DMS53 treated with DMSO at 0.1 percent for 48 hours (cell line): ENCODE measurements around the gene PCNT.
"Not testable (repeated sequence)": the region's sequence is repeated elsewhere in the genome, so short reads cannot be mapped to it uniquely, and the experiment has no call there.

Experiments
- DNase-seq: peaks from one replicate; lab custom pipeline; 2025; ENCODE audit not compliant: unreplicated experiment; lab: John Stamatoyannopoulos, UW

PCNT gene

DNA sequence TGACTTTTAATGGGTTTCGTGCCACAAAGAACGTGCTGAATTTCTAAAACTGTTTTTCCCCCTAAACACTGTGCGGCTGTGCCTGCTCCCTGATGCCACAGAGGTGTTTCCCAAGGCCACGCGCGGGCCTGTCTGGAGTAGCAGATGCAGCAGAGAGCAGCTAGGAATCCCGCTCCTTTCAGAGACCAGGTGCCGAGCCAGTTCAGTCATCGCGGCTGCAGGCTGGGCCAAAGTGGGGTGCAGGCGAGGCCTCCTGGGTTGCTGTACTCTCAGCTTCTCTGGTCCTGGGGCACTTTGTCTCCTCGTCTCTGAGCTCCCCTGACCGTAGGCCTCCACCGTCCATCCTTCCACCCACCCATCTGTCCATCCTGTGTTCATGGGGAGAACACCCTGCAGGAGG lies 117.4 kb downstream of the PCNT start:
- no peak for DNase-seq

DNA sequence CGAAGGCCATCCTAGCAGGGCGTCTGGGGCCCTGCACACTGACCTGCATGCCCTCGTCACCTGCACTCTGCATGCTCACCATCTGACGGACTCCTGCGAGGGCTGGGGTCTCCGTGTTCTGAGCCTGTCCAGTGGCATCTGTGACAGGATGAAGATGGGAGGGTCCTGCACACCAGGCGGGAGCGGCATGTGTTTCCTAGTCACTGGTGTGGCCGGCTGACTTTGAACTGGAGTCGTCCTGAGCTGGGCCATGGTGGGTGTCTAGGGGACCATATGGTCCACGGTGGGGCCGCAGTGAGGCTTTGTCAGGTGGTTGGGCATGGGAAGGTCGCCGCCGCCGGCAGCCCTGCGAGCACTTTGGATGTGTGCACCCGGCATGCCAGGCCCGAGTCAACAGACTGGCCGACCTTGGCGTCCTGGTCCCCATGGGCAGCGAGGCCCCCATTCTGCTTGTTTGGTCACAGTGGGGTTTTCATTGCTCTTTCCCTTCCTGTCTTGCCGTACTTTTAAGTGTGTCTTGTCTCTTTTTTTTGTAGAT lies 118.1 kb downstream of the PCNT start:
- DNase-seq = no peak

DNA sequence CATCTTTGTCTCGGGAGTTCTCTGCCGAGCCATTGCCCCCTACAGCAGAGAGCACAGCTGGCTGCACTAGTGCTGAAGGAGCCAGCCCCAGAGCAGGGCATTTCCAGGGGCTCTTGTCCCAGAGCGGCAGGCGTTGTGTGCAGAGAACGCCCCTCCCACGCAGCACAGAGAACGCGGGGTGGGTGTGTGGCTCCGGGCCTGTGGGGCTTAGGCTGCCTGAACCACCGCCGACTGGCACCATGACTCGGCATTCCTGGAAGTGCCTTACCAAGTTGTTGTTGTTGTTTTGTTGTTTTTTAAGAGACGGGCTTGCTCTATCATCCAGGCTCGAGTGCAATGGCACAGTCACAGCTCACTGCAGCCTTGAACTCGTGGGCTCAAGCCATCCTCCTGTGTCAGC lies 119.0 kb downstream of the PCNT start:
- DNase-seq = no peak

DNA sequence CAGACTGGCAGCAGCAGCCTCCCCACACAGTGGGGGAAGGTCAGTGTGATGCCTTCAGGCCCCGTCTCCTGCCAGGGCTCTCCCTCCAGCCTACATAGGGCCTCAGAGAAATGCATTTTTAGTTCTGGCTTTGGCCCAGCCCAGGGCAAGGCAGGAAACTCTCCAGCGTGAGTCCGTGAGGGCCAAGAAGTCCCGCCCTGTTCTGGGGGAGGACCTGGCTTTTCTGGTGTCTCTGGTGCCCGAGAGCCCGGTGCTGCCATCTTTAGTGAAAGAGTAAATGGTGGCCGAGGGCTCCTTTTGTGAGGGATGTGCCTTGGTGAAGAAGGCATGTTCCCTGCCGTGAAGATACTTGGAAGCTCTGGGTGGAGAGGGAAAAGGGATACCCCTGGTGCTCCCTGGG lies 120.0 kb downstream of the PCNT start:
- DNase-seq = no peak

DNA sequence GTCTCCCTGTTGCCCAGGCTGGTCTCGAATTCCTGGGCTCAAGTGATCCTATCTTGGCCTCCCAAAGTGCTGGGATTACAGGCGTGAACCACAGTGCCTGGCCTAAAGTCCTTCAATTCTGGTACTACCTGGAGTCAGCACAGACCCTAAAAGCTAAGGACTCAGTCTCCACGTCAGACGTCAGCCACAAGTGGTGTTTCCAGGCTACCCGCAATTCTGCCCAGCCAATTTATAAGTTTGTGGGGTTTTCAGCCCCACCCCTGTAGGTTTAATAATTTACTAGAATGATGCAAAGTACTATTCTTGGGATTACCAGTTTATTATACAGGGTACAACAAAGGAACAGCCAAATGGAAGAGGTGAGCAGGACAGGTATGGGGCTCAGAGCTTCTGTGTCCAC lies 124.2 kb downstream of the PCNT start:
- DNase-seq = no peak

DNA sequence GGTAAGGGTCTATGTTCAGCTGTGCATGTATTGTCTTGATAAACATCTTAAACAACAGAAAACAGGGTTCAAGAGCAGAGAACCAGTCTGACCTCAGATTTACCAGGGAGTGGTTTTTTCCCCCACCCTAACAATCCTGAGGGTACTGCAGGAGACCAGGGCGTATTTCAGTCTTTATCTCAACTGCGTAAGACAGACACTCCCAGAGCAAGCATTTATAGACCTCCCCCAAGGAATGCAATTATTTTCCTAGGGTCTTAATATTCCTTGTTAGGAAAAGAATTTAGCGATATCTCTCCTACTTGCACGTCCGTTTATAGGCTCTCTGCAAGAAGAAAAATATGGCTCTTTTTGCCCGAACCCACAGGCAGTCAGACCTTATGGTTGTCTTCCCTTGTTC lies 124.9 kb downstream of the PCNT start:
- not testable (repeated sequence) for DNase-seq

DNA sequence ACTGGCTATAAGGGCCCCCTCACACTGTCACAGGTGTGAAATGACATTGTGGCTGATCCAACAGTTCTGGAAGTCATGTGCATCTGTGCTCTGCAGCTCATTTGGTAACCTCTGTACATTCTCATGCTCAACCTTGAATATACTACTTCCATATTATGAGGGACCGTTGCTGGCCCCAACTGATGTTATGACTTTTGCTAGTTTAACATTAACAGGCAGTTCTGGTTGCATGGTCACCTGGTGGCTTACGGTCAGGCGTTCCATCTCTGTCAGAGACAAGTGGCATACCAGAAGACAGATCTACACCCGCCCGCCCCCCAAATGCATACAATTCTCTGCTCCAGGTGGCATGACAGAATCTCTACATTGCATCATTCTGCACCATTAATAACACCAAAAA lies 128.8 kb downstream of the PCNT start:
- no peak for DNase-seq

DNA sequence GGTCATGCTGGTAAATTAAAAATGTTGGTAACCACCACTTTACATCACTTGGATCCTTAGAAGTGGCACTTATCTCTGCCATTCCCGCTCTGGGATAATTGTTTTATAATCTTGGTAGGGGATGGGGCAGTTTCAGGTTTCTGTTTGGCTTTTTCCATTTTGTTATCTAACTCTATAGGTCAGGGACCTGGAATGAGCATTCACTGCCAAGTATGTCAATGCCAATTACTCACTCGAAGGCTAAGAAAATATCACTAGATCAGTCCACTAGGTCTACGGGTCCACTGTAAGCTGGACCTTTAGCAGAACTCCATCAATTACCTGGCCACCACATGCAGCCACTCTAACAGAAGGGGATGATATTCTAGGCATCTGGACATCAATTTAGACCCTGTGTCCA lies 130.2 kb downstream of the PCNT start:
- DNase-seq = no peak

DNA sequence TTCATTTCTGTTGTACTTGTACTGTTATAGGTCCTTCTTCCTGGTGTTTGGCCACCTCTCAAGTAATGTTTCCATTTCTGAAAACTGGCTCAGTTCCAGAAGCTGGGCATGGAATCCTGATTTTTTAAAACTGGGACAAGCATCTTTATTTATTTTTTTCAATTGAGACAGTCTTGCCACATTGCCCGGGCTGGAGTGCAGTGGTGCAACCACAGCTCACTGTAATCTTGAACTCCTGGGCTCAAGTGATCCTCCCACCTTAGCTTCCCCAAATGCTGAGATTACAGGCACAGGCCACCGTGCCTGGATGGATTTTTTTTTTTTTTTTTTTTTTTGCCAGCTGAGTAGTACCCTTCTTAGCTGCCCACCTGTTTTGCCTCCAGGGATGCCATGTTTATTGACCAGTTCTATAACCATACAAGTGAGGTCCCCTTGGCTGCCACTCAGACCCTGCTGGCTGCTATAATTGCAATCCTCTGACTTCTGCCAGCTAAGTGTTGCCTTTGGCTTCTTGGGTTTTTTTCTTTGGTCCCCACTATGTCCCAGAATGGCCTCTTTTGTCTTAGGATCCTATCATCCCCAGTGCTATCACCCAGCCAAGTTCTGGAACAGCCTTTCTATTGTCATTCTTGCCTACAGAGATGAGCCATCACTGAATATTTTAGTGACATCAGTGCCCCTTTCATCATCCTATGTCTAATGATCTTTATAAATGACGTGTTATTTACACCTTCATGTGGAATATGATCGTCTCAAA lies 130.9 kb downstream of the PCNT start:
- DNase-seq = no peak

DNA sequence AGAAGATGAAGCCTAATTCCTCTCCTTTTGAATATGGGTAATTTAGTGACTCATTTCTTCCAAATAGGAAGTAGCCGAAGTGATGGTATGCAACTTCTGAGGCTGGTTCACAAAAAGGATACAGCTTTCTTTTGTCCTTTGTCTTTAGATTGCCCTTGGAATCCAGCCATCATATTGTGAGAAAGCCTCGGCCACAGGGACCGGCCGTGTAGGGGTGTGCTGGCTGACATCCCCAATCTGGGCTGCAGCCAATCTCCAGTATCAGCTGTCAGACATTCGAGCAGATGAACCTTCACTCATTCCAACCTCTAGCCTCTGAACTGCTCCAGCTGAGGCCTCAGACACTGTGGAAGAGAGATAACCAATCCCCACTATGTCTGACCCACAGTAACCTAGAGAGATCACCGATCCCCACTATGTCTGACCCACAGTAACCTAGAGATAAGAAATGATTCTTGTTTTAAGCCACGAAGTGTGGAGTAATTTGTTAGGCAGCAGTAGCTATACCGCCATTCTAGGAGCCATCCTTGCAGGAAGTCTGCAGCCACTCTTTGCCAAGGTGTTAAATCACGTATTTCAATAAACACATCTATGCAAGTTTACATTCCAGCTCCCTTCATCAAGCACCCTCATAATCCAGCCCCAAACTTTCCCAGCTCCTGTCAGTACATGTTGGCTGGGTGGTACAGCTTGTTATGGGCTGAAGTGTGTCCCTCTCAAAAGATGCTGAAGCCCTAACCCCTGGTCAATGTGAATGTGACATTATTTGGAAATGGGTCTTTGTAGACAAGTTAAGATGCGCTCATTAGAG lies 131.8 kb downstream of the PCNT start:
- no peak for DNase-seq

DNA sequence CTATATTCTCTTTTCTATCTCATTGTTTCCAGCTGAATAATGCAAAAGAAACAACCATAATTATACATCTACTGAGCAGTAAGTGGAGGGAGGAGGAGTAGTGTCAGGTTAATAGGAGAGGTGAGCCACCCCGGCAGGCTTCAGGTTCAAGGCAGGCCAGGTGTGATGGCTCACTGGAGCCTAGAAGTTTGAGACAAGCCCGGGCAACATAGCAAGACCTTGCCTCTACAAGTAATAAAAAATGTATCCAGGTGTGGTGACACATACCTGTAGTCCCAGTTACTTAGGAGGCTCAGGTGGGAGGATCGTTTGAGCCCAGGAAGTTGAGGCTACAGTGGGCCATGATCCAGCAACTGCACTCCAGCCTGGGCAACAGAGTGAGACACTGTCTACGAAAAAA lies 132.8 kb downstream of the PCNT start:
- no peak for DNase-seq

DNA sequence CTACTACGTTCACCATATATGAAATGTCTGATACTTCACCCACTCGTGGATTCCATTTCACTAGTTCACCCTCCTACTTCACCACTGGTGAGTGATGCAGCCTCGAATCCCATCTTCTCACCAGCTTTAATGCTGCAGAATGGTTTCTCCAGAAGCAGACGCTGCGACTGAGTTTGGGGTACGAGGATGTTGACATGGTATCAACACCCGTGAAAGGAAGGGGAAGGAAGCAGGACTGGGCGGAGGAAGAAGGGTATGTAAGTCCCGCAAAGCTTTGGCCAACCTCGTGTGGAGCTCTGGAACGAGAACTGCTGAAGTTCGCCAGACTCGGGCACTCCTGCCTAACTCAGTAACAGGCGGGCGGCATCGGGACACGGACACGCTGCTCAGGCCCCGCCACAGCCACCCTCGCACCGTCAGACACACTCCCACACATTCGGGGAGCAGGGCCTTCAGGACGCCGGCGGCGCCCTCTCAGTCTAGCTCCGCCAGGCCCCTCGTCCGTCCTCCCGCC lies 133.9 kb downstream of the PCNT start:
- DNase-seq = no peak

DNA sequence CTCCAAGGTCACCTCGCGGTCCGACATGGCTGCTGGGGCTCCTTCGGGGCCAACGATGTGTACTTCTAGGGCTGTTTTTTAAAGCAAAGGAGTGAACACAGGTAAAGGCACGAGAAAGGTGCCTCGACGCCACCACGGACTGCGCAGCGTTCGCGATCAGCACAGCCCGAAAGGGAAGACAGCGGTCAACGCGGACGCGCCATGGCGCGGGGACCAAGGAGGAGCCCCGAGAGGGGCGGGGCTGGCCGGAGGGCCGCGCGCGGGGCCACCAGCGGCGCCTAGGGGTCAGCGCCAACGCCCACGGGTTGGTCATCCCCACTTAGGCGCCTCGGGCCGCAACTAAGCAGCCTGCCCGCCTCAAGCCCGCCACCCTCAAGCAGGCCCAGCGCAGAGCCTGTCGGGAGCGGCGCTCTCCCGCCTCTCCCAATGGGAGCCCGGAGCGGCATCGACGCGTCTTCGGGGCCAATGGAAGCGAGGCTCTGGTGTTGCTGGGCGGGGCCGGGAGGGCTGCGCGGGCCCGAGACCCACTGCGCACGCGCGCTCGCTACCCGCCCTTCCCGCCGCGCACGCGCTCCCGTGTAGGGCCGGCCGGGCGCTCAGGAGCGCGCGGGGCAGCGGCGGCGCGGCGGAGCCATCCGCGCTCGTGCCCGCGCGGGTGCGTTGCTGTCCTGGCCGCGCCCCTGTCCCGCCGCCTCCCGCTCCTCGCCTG lies 134.5 kb downstream of the PCNT start, which contains the start of gene DIP2A:
Gene DIP2A (plus strand): TSS at position 577 of the 709 bp plus-strand sequence. CDS start 241 bp downstream, outside the sequence.
- DNase-seq = peak; percentile 85

DNA sequence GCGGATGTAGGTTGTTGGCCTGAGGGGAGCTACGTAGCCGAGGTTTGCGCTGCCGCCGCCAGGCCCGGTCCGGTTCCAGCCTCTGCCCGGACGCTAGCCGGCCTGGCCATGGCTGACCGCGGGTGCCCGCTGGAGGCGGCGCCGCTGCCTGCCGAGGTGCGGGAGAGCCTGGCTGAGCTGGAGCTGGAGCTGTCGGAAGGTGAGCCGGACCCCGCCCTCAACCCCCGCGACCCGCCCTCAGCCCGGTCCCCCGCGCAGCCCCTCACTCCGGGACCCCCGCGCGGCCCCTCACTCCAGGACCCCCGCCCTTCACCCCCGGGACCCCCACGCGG lies 135.0 kb downstream of the PCNT start:
- DNase-seq = no peak

DNA sequence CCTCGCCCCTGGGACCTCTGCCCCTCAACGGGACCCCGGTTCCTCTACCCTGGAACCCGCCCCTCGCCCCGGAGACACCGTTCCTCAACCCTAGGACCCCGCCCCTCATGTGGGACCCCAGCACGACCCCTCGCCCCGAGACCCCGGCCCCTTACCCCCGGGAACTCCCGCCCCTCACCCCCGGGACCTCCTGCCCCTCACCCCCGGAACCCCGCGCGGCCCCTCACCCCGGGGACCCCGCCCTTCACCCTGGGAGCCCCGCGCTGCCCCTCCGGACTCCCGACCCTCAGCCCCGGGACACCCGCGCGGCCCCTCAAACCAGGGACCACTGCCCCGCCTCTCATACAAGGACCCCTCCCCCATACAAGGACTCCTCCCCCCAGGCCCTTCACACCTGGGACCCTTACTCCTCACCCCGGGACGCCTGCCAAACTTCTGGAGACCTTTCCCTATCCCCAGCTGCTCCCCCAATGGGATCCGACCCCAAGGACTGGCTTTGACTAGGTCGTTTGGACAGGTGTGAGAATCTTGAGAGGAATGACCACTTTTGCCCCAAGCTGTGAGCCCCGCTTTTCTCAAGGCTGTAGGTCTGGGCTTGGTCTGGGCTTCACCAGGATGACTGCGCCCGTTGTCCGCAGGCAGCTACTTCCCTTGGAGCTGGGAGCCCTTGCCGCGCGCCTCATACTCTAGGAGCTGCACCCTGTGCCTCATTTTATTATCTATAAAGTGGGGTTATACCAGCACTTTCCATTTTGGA lies 135.6 kb downstream of the PCNT start:
- no peak for DNase-seq

DNA sequence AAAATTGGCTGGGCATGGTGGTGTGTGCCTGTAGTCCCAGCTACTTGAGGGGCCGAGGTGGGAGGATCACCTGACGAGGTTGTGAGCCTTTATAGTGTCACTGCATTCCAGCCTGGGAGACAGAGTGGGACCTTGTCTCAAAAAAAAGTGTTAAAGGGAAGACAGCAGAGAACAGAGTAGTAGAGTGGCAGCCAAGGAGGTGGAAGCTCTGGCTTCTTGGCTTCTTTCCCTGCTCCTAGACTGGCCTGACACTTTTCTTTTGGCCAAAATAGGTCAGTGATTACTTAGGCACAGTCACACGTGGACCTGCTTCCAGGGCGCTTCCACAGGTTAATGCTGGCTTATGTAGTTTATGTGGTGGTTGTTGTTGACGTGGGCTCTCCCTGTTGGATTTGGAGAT lies 138.0 kb downstream of the PCNT start:
- DNase-seq = no peak

DNA sequence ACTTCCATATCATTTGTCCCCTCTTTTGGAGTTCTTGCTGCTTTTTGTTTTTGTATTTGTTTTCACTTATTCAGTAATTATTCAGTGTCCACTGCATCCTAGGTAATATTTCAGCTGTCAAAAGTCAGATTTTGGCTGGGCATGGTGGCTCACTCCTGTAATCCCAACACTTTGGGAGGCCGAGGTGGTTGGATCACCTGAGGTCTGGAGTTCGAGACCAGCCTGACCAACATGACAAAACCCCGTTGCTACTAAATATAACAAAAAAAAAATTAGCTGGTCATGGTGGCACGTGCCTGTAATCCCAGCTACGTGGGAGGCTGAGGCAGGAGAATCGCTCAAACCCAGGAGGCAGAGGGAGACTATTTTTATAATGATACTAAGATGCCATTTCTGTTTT lies 141.2 kb downstream of the PCNT start:
- DNase-seq = not testable (repeated sequence)

DNA sequence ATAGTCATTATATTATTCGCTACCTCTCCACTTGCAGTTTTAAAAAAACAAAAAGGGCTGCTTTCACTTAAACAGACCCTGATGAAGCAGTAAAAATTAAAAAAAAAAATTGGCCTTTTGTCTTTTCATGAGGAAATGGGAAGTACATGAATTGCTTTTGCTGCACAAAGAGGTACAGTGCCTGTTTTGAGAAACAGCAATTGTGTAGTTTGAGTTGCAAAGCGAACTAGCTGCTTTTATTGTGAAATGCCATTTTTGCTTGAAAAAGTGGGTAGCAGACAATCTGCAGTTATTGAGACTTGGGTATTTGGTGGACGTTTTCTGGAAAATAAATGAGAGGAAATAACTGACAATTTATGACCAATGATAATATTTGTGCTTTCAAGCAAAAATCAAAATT lies 141.7 kb downstream of the PCNT start:
- no peak for DNase-seq

DNA sequence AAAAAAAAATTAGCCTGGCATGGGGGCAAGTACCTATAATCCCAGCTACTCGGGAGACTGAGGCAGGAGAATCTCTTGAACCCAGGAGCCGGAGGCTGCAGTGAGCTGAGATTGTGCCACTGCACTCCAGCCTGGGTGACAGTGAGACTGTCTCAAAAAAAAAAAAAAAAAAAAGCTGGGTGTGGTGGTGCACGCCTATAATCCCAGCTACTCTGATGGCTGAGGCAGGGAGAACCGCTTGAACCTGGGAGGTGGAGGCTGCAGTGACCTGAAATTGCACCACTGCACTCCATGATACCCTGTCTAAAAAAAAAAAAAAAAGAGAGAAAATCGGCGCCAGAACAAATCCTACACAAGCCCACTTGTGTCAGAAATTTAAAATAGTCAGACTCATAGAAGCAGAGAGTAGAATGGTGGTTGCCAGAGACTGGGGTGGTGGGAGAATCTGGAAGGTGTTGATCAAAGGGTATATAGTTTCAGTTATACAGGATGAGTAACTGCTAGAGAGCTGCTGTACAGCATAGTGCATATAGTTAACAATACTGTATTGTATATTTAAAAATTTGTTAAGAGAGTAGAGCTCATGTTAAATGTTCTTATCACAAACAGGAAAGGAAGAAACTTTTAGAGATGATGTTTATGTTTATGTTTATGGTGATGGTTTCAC lies 144.3 kb downstream of the PCNT start:
- no peak for DNase-seq

DNA sequence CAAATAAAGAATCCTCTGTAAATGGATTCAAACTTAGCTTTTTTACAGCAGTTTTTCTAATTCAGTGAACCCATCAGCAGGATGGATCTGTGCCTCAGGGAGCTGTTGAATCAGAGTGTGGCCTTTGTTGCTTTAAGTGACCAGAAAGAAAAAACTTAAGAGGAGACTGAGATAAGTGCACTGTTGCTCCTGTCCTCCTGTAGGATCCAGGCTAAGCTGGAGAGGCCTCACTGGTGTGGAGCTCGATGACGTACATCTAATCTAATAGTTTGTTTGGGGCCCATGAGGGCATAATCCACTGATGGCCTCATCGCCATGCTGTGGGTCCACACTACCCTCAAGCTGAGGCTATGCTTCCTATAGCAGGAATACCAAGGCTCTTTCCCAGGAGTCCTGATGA lies 145.3 kb downstream of the PCNT start:
- no peak for DNase-seq
